Measurements from ENCODE around the gene C9orf72.

C9orf72 gene

DNA sequence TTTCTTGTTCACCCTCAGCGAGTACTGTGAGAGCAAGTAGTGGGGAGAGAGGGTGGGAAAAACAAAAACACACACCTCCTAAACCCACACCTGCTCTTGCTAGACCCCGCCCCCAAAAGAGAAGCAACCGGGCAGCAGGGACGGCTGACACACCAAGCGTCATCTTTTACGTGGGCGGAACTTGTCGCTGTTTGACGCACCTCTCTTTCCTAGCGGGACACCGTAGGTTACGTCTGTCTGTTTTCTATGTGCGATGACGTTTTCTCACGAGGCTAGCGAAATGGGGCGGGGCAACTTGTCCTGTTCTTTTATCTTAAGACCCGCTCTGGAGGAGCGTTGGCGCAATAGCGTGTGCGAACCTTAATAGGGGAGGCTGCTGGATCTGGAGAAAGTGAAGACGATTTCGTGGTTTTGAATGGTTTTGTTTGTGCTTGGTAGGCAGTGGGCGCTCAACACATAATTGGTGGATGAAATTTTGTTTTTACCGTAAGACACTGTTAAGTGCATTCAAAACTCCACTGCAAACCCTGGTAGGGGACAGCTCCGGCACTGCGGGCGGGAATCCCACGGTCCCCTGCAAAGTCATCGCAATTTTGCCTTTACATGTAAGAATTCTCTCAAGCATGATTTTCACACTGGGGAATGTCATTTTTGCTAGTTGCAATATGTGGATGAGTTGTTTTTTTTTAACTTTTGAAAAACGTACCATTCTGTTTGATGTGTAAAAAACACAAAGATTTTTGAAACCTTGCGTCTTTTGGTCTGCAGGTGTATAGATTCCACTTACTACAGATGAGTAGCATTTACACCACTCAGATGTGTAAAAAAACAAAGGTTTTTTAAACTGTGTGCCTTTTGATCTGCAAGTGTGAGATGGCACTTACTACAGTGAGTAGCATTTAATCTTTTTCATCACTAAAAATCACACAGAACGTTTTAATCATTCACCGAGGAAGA lies 631 bp upstream of the C9orf72 start:
- peak; percentile 98 for DNase-seq (ENCODE audit: low read depth, low spot score)

DNA sequence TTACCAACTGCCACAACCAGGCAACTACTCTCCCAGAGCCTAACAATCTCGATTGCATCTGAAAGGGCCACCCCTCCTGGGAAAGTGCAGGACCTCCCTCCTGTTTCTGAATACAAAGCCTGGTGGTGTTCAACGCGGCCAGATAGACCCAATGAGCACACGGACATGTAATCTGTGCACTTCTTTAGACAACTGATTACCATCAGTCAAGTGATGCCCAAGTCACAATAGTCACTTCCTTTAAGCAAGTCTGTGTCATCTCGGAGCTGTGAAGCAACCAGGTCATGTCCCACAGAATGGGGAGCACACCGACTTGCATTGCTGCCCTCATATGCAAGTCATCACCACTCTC lies 739 bp downstream of the C9orf72 start:
- DNase-seq (ENCODE audit: low read depth, low spot score): peak; percentile 56

DNA sequence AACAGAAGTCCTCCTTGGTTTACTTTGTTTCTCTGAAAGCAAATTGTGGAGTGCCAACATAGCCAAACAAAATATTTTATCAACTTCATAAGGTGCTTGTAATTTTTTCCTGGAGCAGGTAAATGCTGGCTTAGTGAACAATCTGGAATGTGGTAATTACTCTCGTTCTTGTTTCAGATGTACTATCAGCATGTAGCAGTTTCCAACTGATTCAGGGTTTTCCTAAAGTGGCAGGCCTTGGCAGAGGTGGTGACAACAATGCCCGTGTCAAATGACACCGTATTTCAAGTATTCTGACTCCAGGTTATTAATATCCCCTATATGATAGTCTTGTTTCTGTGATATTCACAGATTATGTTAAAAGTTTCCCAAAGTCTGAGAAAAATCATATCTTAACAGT lies 1.2 kb downstream of the C9orf72 start:
- DNase-seq (ENCODE audit: low read depth, low spot score): peak; percentile 10

DNA sequence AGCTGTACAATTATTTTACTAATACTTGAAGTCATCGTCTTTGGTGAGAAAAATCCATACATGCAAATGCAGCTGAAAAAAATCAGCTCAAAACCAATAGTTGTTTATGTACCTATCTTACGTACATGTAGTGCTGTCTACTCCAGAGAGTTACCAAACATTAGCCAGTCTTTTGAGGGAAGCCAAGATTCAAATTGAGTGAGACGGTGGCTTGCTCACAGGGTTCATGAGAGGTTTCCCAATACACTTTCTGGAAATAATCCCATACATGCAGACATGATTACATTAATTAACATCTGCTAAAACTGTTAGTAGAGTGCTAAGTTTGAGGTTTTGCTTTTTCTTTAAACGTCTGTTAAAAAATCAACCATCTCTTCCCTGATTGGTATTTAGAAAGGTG lies 2.3 kb downstream of the C9orf72 start:
- no peak for DNase-seq (ENCODE audit: low read depth, low spot score)

DNA sequence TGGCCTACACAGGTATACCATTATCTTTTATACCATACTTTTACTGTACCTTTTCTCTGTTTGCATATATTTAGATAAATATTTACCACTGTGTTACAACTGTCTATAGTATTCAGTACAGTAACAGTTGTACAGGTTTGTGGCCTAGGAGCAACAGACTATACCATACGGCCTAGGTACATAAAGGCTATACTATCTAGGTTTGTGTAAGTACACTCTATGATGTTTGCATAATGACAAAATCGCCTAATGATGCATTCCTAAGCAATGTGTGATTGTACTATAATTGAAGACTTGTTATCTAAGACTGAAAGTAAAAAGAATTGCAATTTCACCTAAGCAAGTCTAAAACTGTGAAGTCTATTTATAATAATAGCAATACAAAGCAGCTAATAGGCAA lies 3.9 kb downstream of the C9orf72 start:
- DNase-seq (ENCODE audit: low read depth, low spot score): no peak

DNA sequence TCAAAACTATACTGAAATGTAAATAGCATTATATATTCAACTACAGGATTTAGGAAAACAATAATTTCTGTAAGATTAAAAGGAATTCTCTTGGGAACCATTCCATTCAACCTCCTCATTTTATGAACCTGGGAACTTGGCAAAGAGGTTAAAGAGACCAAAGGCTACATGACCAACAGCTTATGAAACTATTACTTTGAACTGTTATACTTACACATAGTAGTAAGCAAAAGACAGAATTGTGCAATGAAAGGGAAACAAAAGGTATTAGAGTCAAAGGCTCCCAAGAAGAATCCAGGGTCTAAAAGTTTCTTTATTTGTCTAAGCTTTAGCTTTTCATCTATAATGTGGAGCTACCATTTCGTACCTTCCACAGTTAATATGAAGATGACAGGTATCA lies 7.2 kb downstream of the C9orf72 start:
- DNase-seq (ENCODE audit: low read depth, low spot score): no peak

DNA sequence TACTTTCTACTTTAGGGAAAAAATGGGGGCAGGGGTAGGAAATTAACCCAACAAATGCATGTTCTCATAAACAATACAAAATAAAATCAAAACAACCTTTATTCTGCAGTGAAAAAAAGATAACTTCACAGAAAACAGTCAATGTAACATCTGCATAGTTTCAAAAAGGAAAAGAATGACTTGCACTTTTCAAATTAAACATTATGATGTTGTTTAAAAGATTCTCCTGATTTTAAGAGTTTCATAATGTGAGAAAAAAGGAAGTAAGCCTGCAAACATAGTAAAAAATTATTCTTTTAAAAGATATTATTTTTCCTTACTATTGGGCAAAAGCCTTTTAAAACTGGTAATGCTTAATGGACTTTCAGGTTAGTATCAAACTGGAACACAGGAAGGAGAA lies 7.6 kb downstream of the C9orf72 start:
- DNase-seq (ENCODE audit: low read depth, low spot score): no peak

DNA sequence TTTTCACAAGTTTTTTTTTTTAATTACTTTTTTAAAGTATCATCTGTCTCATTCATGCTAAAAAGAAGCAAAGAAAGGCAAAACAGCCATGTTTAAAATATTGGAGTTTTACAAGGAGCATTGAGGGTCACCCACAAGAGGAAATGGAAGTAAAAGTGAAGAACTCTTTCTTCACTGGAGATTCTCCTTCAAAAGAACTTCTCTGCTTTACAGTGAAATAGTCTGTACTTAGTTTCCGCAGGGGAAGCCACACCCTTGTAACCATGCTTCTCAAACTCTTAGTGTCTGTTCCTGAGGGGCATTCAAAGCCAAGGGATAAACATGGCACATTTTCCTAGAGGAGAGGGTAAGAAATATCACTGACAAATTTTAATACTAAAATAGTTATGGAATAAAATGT lies 8.6 kb downstream of the C9orf72 start:
- no peak for DNase-seq (ENCODE audit: low read depth, low spot score)

DNA sequence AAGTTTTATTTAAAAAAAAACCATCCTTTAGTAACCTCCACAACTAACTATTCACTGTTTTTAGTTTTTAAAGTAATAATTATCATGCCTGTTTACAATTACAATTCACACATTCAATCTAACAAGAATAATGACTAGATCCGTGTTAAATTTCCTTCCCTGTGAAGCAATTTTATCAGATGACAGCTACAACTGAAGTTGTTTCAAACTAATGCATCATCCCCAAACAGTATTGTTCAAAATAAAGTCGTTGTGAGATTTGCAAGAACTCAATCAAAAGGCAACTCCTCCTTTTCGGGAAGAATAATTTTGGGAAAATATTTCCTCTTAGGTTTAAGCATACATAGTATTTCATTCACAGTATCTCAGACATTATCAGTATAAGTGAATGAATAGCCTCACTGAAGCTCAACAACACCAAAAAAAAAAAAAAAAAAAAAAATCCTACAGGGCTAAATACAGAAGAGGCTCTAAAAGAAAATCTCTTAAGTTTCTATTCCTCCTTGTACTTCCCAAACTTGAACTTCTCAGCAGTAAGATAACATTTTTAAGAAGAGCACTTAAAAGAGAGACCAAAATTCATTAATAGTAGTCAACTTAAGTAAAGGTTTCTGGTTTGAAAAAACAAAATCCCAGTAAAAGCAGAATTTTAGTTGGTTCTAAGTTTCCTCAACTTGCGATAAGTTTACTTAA lies 9.4 kb downstream of the C9orf72 start:
- DNase-seq (ENCODE audit: low read depth, low spot score): no peak

DNA sequence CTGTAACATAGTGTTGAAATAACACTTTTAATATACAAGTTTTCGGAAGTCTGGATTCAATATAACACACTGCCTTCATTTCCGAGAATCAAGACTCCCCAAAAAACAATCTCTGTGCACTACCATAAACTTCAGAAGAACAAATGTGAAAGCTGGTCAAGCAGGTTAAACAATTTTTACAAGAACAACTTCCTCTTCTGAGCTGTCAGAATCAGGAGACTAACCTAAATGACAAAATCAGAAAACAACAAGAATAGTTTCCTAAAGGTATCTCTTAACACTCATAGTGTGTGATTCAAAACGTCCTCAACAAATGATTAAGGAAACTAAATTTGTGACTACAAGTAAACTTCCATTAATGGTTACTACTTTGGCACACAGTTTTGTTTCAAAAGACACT lies 11.6 kb downstream of the C9orf72 start:
- no peak for DNase-seq (ENCODE audit: low read depth, low spot score)

DNA sequence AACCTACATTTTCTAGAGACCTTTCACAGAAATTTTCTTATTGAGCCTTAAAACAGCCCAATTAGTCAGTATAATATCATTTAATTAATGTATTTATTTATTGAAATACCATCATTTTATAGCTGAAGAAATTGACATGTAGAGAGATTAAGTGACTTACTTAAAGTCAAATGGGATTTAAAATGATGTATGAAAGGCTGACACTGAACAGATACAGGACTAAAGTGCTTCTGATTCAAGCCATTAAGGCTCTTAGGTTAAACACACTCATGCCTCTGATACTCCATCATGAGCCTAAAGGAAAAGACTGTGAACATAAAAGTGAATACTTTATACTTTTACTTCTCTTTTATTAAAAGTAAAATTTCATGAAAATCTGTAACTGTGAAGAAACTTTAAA lies 12.8 kb downstream of the C9orf72 start:
- no peak for DNase-seq (ENCODE audit: low read depth, low spot score)

DNA sequence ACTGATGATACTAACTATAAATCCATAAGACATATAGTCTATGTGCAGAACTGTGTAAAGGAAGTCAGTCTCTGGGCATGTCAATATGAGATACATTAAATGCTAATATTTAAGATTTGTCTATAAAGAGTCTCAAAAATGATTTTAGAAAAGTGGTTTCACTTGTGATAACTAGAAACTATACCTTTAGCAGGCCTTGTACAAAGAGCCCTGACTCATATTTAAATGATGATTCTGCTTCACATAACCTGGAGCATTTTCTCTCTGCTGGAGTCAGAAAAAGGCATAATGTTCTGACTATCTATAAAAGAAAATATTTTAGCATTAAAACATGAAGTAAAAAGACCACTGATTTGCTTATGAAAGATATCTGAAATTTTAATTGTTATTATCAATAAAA lies 15.0 kb downstream of the C9orf72 start:
- DNase-seq (ENCODE audit: low read depth, low spot score): no peak

DNA sequence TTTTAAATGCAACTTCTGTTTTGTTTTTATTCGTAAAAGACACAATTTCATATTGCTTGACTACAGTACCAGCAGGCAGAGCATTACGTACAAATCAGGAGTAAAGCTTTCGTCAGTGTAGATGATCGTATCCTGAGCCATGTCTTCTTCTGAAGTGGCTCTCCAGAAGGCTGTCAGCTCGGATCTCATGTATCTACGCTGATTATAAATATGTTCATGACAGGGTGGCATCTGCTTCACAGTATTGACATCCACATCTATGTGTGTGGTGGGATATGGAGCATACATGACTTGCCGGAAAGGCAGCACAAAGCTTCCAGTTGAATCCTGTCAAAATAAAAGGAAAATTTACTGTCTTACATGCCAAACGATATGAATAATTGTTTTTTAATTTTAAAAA lies 16.8 kb downstream of the C9orf72 start:
- DNase-seq (ENCODE audit: low read depth, low spot score): no peak

DNA sequence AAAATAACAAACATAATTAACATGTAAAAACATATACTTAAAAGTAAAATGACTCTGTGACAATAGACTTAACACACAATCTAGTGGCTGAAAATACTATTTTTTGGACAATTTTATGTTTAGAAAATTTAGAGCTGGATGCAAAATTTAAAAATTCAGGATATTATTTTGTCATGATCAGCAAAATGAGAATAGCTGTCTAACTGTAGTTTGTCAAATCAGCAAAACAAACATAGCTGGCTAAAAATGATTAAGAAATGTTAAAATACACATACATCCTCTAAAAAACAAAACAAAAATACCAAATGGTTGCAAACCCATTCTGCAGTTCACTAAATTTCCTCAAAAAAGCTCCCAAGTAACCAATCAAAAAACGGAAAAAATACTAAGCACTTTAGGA lies 18.6 kb downstream of the C9orf72 start:
- DNase-seq (ENCODE audit: low read depth, low spot score): no peak

DNA sequence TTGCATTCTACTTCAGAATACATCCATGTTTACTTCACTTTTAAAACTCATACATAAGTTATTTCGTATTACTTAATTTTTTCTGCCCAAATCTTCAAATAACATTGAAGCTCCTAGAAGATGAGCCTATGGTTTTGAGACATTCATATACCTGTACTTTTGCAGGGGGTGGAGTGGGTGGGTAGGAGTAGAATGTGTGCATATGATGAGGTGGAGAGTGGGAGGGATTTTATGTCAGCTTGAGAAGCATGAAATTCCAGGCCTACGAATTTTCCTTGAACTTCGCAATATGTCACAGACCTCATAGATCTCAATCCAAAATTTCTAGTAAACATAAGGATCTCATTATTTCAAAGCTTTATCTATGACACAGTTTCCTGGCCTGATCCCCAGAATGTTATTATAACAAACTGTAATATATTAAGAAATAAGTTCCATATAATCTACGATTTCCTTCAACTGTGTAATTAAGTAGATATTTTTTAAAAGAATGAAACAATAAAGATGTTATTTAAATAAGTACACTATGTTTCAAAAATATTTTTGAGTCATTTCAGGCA lies 24.0 kb downstream of the C9orf72 start:
- no peak for DNase-seq (ENCODE audit: low read depth, low spot score)

DNA sequence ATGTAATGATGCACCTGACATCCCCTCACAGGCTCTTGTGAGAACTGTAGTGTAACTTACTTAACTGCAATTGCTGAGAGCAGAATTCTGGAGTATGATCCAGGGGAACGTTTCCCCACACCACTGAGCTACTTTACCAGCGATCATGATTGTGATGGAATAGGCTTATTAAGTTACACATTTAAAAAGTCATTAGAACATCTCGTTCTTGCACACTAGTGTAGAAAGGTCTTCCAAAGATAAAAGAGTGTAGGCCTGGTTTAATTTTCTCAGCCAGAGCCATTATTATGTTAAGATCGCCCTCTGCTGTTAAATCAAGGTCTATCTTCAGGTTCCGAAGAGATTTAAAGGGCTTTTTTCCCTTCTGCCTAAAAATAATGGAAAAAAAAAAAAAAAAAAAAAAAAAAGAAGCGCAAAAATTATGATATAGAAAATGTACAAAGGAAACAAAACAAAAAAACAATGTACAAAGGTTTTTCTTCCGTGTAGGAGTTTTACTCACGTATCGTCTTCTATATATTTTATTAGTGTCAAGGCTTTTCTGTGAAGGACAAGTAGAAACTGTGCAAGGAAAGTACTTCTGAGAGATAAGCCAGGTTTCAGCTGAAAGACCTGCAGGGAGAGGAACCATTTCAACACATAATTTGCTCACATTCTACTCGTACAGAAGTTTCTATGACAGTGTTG lies 25.1 kb downstream of the C9orf72 start:
- DNase-seq (ENCODE audit: low read depth, low spot score): peak; percentile 61

DNA sequence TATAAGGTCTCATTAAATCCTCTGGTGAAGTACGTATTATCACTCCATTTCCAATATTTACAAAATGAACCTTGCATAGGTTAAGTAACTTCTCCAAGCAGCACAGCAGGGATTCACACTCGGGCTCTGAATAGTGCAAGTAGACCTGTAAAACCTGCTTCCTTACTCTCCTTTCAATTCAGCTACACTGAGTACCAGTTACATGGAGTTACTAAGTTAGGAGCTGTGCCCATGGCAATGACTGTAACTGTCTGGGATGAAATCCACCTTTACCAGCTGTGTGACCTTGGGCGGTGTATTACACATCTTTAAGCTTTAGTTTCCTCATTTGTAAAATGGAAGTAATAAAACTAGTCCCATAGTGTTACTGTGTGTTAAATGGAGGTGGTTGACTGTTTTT lies 27.8 kb downstream of the C9orf72 start:
- no peak for DNase-seq (ENCODE audit: low read depth, low spot score)

DNA sequence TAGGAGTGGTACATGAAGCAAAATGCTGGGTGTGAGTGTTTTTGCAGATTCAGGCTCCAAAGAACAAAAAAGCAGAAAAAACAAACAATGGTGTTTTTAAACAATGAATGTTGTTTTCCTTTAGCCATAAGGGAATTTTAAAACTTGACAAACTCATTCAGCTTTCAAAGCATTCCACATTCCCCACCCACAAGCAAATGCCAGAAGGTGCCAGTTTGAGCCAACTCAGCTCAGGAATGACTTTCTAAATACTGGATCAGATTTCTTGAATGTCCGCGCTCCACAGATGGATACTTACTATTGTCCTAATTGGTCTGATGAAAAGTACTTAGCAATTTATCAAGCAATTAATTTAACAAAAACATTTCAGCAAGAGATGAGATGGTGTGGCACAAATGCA lies 30.8 kb downstream of the C9orf72 start:
- peak; percentile 79 for DNase-seq (ENCODE audit: low read depth, low spot score)

DNA sequence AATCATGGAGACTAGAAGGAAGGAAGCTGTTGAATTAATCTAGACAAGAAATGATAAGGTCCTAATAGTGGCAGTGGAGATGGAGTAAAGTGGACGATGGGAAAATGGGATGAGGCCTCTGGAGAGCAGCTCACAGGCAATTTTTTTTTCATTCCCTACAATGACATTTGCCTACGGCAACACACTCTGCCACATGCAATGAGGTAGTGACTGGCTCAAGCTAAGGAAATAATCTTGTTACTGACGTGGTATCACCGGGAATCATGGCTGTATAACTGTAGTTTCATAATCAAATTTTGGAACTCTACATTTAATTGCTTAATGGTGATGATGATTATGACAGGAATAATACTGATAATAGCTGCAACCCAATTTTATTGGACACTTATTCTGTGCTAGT lies 31.5 kb downstream of the C9orf72 start:
- DNase-seq (ENCODE audit: low read depth, low spot score): no peak

DNA sequence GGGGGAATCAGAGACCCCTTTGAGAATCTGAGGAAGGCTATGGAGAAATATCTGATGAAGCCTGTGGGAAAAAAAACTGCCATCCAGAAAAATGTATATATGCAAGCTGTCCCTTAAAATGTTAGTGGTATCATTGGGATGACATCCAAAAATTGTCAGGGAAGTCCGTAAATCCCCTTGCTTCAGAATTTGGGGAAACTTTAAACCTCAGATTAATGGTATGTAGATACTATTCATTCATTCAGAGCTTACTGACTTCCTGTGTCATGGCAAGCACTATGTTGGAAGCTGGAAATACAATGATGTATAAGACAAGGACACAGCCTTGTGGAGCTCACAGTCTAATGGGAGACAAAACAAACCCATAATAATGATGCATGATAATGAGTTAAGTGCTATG lies 32.8 kb downstream of the C9orf72 start:
- no peak for DNase-seq (ENCODE audit: low read depth, low spot score)

DNA sequence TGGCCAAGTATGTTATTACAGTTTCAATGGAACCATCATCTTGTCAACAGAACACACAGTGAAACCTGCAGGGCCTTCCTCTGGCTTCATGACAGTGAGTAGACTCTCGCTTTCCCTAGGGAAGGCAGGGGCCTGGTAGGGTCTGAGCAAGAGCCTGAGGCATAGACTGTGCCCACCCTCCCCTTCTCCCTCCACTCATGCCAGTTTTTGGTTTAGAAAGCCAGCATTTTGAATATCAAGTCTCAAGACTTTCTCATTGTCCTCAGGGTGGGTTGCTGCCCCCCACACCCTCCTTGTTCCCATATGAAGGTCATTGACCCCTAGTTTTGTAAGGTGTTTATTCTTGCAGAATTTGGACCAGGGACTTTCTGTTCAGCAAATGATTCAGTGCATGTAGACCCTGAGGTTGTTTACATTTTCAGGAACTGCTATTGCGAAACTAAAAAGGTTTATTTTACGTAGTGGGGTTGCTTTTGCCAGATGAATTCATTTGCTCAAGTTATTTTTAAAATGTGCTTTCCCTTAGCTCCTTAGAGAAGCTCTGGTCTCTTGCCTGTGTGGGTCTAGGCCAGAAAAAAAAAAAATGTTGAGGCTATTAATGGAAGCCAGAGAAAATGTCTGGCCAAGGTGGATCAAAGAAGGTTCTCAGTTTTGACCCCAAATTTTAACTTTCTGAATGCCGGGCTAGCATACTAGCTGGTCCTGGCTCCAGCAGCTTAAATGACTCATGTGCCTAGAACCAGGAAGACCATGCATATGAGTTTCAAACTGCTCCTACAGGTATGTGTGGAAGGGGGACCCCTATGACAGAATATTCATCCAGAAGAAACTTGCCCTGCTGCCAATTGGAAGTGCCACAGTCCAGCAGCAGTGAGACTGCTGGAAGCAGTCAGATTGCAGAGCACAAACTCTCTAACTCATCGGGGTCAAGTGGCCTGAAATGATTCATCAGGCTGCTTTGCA lies 33.5 kb downstream of the C9orf72 start:
- peak; percentile 20 for DNase-seq (ENCODE audit: low read depth, low spot score)

All from astrocyte of the hippocampus (primary cell).